ENCODE measurements around the gene SLC4A1AP.

Gene SLC4A1AP

GRCh38 chr2:27736031-27736889, 72.6 kb downstream of the SLC4A1AP start:
- H3K27me3 ChIP-seq (ENCODE audit: insufficient read depth, low read length): no peaks in the 10 kb centered on the region
- H2AFZ ChIP-seq (ENCODE audit: insufficient read depth, low read length, poor library complexity): peak overlapping the region; percentile 38
- peak overlapping the region; percentile 76 for H3K4me2 ChIP-seq (ENCODE audit: low read length)
- H2BK120ac ChIP-seq (ENCODE audit: insufficient read depth, low read length, poor library complexity): no peak overlapping the region
- no peak overlapping the region for H2BK12ac ChIP-seq (ENCODE audit: low read length)
- no peak overlapping the region for H4K12ac ChIP-seq (ENCODE audit: low read depth, low read length)
- no peak overlapping the region for H3K14ac ChIP-seq (ENCODE audit: low read length)
- peaks cover 4% of the 10 kb centered on the region for H3K79me2 ChIP-seq (ENCODE audit: control insufficient read depth, insufficient read depth, low read length, poor library complexity)
- H4K8ac ChIP-seq (ENCODE audit: low read depth, low read length): peak overlapping the region; percentile 84
- H3K4me3 ChIP-seq (ENCODE audit: low read depth, low read length): no peak overlapping the region
- no peak overlapping the region for H3K4ac ChIP-seq (ENCODE audit: low read depth, low read length)
- no peak overlapping the region for H3K18ac ChIP-seq (ENCODE audit: low read length)
- no peak overlapping the region for H3K9ac ChIP-seq (ENCODE audit: low read length)
- no peak for DNase-seq
- no peak overlapping the region for H2AK5ac ChIP-seq (ENCODE audit: low read length)
- peaks cover 4% of the 10 kb centered on the region for H3K79me1 ChIP-seq (ENCODE audit: low read length)
- H2BK5ac ChIP-seq (ENCODE audit: low read depth, low read length, poor library complexity): no peak overlapping the region
- H3K9me3 ChIP-seq (ENCODE audit: insufficient read depth, low read depth, low read length): peaks cover 3% of the 10 kb centered on the region
- H3K36me3 ChIP-seq (ENCODE audit: control insufficient read depth in 1 of 2, insufficient read depth in 2 of 2, low read length in 2 of 2): no peaks in the 10 kb centered on the region
- no peak overlapping the region for H3K27ac ChIP-seq (ENCODE audit: low read depth, low read length)
- peaks cover 3 to 10% of the 10 kb centered on the region in 2 experiments for H3K4me1 ChIP-seq (ENCODE audit: control insufficient read depth in 1 of 2, insufficient read depth in 2 of 2, low read length in 2 of 2)
- no peak overlapping the region for H4K91ac ChIP-seq (ENCODE audit: low read depth, low read length)
- H3K23ac ChIP-seq (ENCODE audit: low read length): no peak overlapping the region
- no CpG with 5 or more reads among the region's 10 CpGs for WGBS (ENCODE audit: extremely low coverage, insufficient coverage, insufficient read length)

- Histone ChIP-seq H3K9me3 (ENCODE audit: insufficient read depth, low read depth, low read length) (peaks cover 4% of the 10 kb centered on the region), H3K18ac (ENCODE audit: low read length) (no peak overlapping the region), H2BK12ac (ENCODE audit: low read length) (no peak overlapping the region), H3K14ac (ENCODE audit: low read length) (no peak overlapping the region), H3K9ac (ENCODE audit: low read length) (no peak overlapping the region), H3K23ac (ENCODE audit: low read length) (no peak overlapping the region), H4K8ac (ENCODE audit: low read depth, low read length) (no peak overlapping the region), H3K27ac (ENCODE audit: low read depth, low read length) (no peak overlapping the region), H3K4ac (ENCODE audit: low read depth, low read length) (no peak overlapping the region), H2AK5ac (ENCODE audit: low read length) (no peak overlapping the region), H3K27me3 (ENCODE audit: insufficient read depth, low read length) (no peaks in the 10 kb centered on the region), H4K12ac (ENCODE audit: low read depth, low read length) (no peak overlapping the region), H2BK5ac (ENCODE audit: low read depth, low read length, poor library complexity) (no peak overlapping the region), H3K36me3 (ENCODE audit: control insufficient read depth in 1 of 2, insufficient read depth in 2 of 2, low read length in 2 of 2) (no peaks in the 10 kb centered on the region), H3K79me1 (ENCODE audit: low read length) (peaks cover 4% of the 10 kb centered on the region), H4K91ac (ENCODE audit: low read depth, low read length) (no peak overlapping the region), H2AFZ (ENCODE audit: insufficient read depth, low read length, poor library complexity) (no peak overlapping the region), H3K4me3 (ENCODE audit: low read depth, low read length) (no peak overlapping the region), H2BK120ac (ENCODE audit: insufficient read depth, low read length, poor library complexity) (no peak overlapping the region), H3K79me2 (ENCODE audit: control insufficient read depth, insufficient read depth, low read length, poor library complexity) (peaks cover 4% of the 10 kb centered on the region), H3K4me2 (ENCODE audit: low read length) (no peak overlapping the region), H3K4me1 (ENCODE audit: control insufficient read depth in 1 of 2, insufficient read depth in 2 of 2, low read length in 2 of 2) (peaks cover 3 to 10% of the 10 kb centered on the region in 2 experiments)
- DNase-seq: no peak
- WGBS (ENCODE audit: extremely low coverage, insufficient coverage, insufficient read length): no CpG with 5 or more reads among the region's 6 CpGs
These were observed 73.2 kb downstream of the SLC4A1AP start for GRCh38 chr2:27736890-27737204.

GRCh38 chr2:27737676-27738348, 74.1 kb downstream of the SLC4A1AP start:
- Histone ChIP-seq H4K91ac (ENCODE audit: low read depth, low read length) (no peak overlapping the region), H3K27me3 (ENCODE audit: insufficient read depth, low read length) (no peaks in the 10 kb centered on the region), H3K9ac (ENCODE audit: low read length) (no peak overlapping the region), H3K79me1 (ENCODE audit: low read length) (peaks cover 4% of the 10 kb centered on the region), H3K79me2 (ENCODE audit: control insufficient read depth, insufficient read depth, low read length, poor library complexity) (peaks cover 4% of the 10 kb centered on the region), H3K4ac (ENCODE audit: low read depth, low read length) (no peak overlapping the region), H2BK12ac (ENCODE audit: low read length) (no peak overlapping the region), H3K4me3 (ENCODE audit: low read depth, low read length) (no peak overlapping the region), H3K9me3 (ENCODE audit: insufficient read depth, low read depth, low read length) (peaks cover 4% of the 10 kb centered on the region), H3K14ac (ENCODE audit: low read length) (no peak overlapping the region), H4K12ac (ENCODE audit: low read depth, low read length) (no peak overlapping the region), H2AK5ac (ENCODE audit: low read length) (no peak overlapping the region), H3K4me2 (ENCODE audit: low read length) (no peak overlapping the region), H3K27ac (ENCODE audit: low read depth, low read length) (no peak overlapping the region), H4K8ac (ENCODE audit: low read depth, low read length) (no peak overlapping the region), H3K23ac (ENCODE audit: low read length) (no peak overlapping the region), H2BK5ac (ENCODE audit: low read depth, low read length, poor library complexity) (no peak overlapping the region), H2AFZ (ENCODE audit: insufficient read depth, low read length, poor library complexity) (no peak overlapping the region), H3K18ac (ENCODE audit: low read length) (no peak overlapping the region), H3K36me3 (ENCODE audit: control insufficient read depth in 1 of 2, insufficient read depth in 2 of 2, low read length in 2 of 2) (no peaks in the 10 kb centered on the region), H3K4me1 (ENCODE audit: control insufficient read depth in 1 of 2, insufficient read depth in 2 of 2, low read length in 2 of 2) (peaks cover 3 to 10% of the 10 kb centered on the region in 2 experiments), H2BK120ac (ENCODE audit: insufficient read depth, low read length, poor library complexity) (no peak overlapping the region)
- no CpG with 5 or more reads among the region's 7 CpGs for WGBS (ENCODE audit: extremely low coverage, insufficient coverage, insufficient read length)
- no peak for DNase-seq

GRCh38 chr2:27738349-27739057, 74.8 kb downstream of the SLC4A1AP start:
- Histone ChIP-seq H3K79me2 (ENCODE audit: control insufficient read depth, insufficient read depth, low read length, poor library complexity) (peaks cover 4% of the 10 kb centered on the region), H3K4me3 (ENCODE audit: low read depth, low read length) (no peak overlapping the region), H3K9ac (ENCODE audit: low read length) (no peak overlapping the region), H4K8ac (ENCODE audit: low read depth, low read length) (no peak overlapping the region), H3K4ac (ENCODE audit: low read depth, low read length) (no peak overlapping the region), H2AFZ (ENCODE audit: insufficient read depth, low read length, poor library complexity) (no peak overlapping the region), H3K4me2 (ENCODE audit: low read length) (no peak overlapping the region), H2BK12ac (ENCODE audit: low read length) (no peak overlapping the region), H2BK5ac (ENCODE audit: low read depth, low read length, poor library complexity) (no peak overlapping the region), H3K27me3 (ENCODE audit: insufficient read depth, low read length) (no peaks in the 10 kb centered on the region), H3K9me3 (ENCODE audit: insufficient read depth, low read depth, low read length) (peaks cover 4% of the 10 kb centered on the region), H3K36me3 (ENCODE audit: control insufficient read depth in 1 of 2, insufficient read depth in 2 of 2, low read length in 2 of 2) (no peaks in the 10 kb centered on the region), H2BK120ac (ENCODE audit: insufficient read depth, low read length, poor library complexity) (no peak overlapping the region), H3K18ac (ENCODE audit: low read length) (no peak overlapping the region), H3K14ac (ENCODE audit: low read length) (no peak overlapping the region), H3K4me1 (ENCODE audit: control insufficient read depth in 1 of 2, insufficient read depth in 2 of 2, low read length in 2 of 2) (peaks cover 3 to 10% of the 10 kb centered on the region in 2 experiments), H4K91ac (ENCODE audit: low read depth, low read length) (no peak overlapping the region), H3K23ac (ENCODE audit: low read length) (no peak overlapping the region), H4K12ac (ENCODE audit: low read depth, low read length) (no peak overlapping the region), H2AK5ac (ENCODE audit: low read length) (no peak overlapping the region), H3K27ac (ENCODE audit: low read depth, low read length) (no peak overlapping the region), H3K79me1 (ENCODE audit: low read length) (peaks cover 4% of the 10 kb centered on the region)
- no peak for DNase-seq
- WGBS (ENCODE audit: extremely low coverage, insufficient coverage, insufficient read length): no CpG with 5 or more reads among the region's 13 CpGs
